Measurements from ENCODE around the gene PACSIN2. TPM values are rescaled to one million over a fixed set of nuclear protein-coding genes. Genes with fewer than 3 reads are reported as not detected.

PACSIN2 gene
- total and polyA plus RNA-seq, 2 of the 13 experiments (the other 11 are each of a cell fraction or from before 2014, with no cell fraction given): 54.1 to 68.8 TPM

DNA sequence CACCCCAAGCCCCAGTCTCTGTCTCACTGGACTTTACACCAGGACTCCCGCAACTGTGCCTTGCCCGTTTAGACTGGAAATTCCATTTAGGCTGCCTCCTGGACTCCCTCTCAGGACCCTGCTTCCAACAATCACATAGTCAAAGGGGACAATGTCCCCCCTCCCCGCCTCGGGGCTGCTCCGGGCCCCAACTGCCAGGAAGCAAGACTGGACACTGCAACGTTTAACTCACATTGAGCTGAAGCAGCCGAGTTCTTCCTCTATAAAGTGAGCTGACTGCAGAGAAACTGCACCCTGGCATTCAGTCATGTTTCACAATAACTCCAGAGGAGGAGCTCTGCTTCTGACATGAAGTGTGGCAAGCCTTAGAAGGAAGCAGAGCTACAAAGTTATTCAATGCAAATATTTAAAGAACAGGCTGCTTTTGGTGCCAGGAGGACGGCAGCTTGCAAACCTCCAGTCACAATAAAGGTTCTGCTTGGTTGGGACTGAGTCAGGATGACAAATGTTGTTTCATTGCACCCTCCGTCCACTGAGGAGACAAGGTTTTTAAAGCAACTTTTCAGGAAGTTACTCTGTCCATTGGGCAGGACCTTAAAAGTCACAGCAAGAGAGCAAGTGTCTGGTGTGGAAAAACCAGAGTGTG lies 19.9 kb downstream of the PACSIN2 start (continued):
- TF ChIP-seq, protein P1, sequence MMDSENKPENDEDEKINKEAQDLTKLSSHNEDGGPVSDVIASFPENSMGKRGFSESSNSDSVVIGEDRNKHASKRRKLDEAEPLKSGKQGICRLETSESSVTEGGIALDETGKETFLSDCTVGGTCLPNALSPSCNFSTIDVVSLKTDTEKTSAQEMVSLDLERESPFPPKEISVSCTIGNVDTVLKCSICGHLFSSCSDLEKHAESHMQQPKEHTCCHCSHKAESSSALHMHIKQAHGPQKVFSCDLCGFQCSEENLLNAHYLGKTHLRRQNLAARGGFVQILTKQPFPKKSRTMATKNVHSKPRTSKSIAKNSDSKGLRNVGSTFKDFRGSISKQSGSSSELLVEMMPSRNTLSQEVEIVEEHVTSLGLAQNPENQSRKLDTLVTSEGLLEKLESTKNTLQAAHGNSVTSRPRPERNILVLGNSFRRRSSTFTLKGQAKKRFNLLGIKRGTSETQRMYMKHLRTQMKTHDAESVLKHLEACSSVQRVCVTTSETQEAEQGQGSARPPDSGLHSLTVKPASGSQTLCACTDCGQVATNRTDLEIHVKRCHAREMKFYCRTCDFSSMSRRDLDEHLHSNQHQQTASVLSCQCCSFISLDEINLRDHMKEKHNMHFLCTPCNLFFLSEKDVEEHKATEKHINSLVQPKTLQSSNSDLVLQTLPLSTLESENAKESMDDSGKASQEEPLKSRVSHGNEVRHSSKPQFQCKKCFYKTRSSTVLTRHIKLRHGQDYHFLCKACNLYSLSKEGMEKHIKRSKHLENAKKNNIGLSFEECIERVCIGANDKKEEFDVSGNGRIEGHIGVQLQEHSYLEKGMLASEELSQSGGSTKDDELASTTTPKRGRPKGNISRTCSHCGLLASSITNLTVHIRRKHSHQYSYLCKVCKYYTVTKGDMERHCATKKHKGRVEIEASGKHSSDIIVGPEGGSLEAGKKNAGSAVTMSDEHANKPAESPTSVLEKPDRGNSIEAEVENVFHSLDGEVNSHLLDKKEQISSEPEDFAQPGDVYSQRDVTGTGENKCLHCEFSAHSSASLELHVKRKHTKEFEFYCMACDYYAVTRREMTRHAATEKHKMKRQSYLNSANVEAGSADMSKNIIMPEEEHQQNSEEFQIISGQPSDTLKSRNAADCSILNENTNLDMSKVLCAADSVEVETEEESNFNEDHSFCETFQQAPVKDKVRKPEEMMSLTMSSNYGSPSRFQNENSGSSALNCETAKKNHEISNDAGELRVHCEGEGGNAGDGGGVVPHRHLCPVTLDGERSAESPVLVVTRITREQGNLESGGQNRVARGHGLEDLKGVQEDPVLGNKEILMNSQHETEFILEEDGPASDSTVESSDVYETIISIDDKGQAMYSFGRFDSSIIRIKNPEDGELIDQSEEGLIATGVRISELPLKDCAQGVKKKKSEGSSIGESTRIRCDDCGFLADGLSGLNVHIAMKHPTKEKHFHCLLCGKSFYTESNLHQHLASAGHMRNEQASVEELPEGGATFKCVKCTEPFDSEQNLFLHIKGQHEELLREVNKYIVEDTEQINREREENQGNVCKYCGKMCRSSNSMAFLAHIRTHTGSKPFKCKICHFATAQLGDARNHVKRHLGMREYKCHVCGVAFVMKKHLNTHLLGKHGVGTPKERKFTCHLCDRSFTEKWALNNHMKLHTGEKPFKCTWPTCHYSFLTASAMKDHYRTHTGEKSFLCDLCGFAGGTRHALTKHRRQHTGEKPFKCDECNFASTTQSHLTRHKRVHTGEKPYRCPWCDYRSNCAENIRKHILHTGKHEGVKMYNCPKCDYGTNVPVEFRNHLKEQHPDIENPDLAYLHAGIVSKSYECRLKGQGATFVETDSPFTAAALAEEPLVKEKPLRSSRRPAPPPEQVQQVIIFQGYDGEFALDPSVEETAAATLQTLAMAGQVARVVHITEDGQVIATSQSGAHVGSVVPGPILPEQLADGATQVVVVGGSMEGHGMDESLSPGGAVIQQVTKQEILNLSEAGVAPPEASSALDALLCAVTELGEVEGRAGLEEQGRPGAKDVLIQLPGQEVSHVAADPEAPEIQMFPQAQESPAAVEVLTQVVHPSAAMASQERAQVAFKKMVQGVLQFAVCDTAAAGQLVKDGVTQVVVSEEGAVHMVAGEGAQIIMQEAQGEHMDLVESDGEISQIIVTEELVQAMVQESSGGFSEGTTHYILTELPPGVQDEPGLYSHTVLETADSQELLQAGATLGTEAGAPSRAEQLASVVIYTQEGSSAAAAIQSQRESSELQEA (CRISPR knock-in tag; IDR thresholded peaks at IDR 0.05; ENCODE audit: not compliant biosample characterization): no peak
- TF ChIP-seq RFXANK (CRISPR knock-in tag; IDR thresholded peaks at IDR 0.05): no peak
- no peak for TF ChIP-seq NR3C1 (CRISPR knock-in tag; IDR thresholded peaks at IDR 0.05)
- TF ChIP-seq FOXK2 (IDR thresholded peaks at IDR 0.05): no peak
- peak; percentile 11; the same call in 1 of the 2 replicates for TF ChIP-seq JUND (CRISPR knock-in tag; IDR thresholded peaks at IDR 0.05)
- peak; percentile 68; the same call in 1 of the 2 replicates for TF ChIP-seq ZNF501 (CRISPR knock-in tag; IDR thresholded peaks at IDR 0.05)
- no peak for TF ChIP-seq RNF219 (CRISPR knock-in tag; IDR thresholded peaks at IDR 0.05)
- TF ChIP-seq, protein P2, sequence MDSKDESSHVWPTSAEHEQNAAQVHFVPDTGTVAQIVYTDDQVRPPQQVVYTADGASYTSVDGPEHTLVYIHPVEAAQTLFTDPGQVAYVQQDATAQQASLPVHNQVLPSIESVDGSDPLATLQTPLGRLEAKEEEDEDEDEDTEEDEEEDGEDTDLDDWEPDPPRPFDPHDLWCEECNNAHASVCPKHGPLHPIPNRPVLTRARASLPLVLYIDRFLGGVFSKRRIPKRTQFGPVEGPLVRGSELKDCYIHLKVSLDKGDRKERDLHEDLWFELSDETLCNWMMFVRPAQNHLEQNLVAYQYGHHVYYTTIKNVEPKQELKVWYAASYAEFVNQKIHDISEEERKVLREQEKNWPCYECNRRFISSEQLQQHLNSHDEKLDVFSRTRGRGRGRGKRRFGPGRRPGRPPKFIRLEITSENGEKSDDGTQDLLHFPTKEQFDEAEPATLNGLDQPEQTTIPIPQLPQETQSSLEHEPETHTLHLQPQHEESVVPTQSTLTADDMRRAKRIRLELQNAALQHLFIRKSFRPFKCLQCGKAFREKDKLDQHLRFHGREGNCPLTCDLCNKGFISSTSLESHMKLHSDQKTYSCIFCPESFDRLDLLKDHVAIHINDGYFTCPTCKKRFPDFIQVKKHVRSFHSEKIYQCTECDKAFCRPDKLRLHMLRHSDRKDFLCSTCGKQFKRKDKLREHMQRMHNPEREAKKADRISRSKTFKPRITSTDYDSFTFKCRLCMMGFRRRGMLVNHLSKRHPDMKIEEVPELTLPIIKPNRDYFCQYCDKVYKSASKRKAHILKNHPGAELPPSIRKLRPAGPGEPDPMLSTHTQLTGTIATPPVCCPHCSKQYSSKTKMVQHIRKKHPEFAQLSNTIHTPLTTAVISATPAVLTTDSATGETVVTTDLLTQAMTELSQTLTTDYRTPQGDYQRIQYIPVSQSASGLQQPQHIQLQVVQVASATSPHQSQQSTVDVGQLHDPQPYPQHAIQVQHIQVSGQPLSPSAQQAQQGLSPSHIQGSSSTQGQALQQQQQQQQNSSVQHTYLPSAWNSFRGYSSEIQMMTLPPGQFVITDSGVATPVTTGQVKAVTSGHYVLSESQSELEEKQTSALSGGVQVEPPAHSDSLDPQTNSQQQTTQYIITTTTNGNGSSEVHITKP (CRISPR knock-in tag; IDR thresholded peaks at IDR 0.05; ENCODE audit: low read depth): peak; percentile 13; the same call in 1 of the 2 replicates
- TF ChIP-seq NAIF1 (CRISPR knock-in tag; IDR thresholded peaks at IDR 0.05; ENCODE audit: borderline replicate concordance): no peak
- no peak for TF ChIP-seq DMTF1 (CRISPR knock-in tag; IDR thresholded peaks at IDR 0.05)
- TF ChIP-seq JUNB (CRISPR knock-in tag; IDR thresholded peaks at IDR 0.05; ENCODE audit: borderline replicate concordance): peak; percentile 32; the same call in 1 of the 2 replicates
- no peak for TF ChIP-seq NFATC3 (CRISPR knock-in tag; IDR thresholded peaks at IDR 0.05)
